Erythroblast (primary cell): ENCODE data around the gene SOX18.

Experiments
- GATA1 ChIP-seq: IDR thresholded peaks from 2 replicates; pipeline ENCODE4 v1.6.1; 2011; ENCODE audit warnings: low read depth, mild to moderate bottlenecking, control low read depth, low read length, moderate library complexity
- POLR2A ChIP-seq: IDR thresholded peaks from 2 replicates; pipeline ENCODE4 v1.6.1; 2011; ENCODE audit warnings: mild to moderate bottlenecking, low read length

DNA sequence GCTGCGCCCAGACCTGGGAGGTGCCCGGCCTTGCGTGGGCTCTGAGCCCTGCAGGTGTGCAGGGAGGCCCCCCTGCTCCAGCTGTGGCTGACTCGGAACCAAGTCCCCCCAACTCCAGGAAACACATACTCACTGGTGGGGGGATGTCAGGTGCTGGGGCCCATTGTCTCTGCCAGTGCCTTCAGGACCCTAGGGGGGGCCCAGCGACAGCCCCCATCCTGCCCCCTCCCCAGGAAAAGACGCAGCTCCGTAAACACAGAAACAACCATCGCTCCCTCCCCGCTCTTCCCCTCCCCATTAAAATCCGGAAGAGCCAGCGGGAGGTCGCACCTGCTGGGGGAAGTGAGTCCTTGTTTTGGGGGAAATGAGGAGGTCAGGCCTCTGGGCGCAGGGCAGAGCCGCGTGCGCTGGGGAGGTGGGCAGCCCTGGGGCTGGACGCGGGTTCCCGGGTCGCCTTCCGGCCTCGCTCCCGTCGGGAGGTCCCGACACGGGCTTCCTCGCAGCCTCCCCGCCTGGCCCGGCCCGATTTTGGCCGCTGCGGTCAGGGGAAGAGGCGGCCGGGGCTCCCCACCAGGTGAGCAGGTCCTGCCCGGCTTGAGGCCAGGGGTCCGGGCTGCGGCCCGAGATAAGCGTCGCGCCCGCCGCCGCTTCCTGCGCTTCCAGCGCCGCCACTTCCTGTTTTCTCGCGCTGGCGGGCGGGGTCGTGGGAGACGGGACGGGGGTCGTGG, 7.2 kb downstream of the SOX18 start:
- no peak for TF ChIP-seq POLR2A
- TF ChIP-seq GATA1, result no peak
